WERI-Rb-1 (cell line): Measurements from ENCODE around the gene RIPPLY3.

ENCODE experiments used
- DNase-seq: peaks from one replicate; pipeline ENCODE4 v3.0.0-alpha.2; 2020
- H3K27ac ChIP-seq: fragments of 250-450 bp; sonication (Bioruptor Pico); 2 replicates; pipeline ENCODE4 v1.5.1; 2020; ENCODE audit warnings: mild to moderate bottlenecking, moderate library complexity
- H3K27me3 ChIP-seq: fragments of 250-450 bp; sonication (Bioruptor Pico); 2 replicates; pipeline ENCODE4 v1.5.1; 2021; ENCODE audit warnings: mild to moderate bottlenecking, low read depth, moderate library complexity; ENCODE audit not compliant: insufficient read depth, severe bottlenecking
- H3K36me3 ChIP-seq: fragments of 250-450 bp; sonication (Bioruptor Pico); 2 replicates; pipeline ENCODE4 v1.5.1; 2020; ENCODE audit warnings: mild to moderate bottlenecking, moderate library complexity
- H3K4me3 ChIP-seq: 2 replicates; pipeline ENCODE4 v1.5.1; 2011; ENCODE audit warnings: low read depth, mild to moderate bottlenecking, control low read depth, low read length
- H3K9me3 ChIP-seq: fragments of 250-450 bp; sonication (Bioruptor Pico); 2 replicates; pipeline ENCODE4 v1.5.1; 2021; ENCODE audit warnings: mild to moderate bottlenecking, moderate library complexity; ENCODE audit not compliant: severe bottlenecking
- CTCF ChIP-seq: IDR thresholded peaks from 2 replicates; pipeline ENCODE4 v1.5.1; 2011; ENCODE audit warnings: low read depth, mild to moderate bottlenecking, control low read depth, inconsistent platforms, low read length

RIPPLY3 gene

GRCh38 chr21:36968976-36969375, 37.5 kb upstream of the RIPPLY3 start:
- TF ChIP-seq CTCF = no peak
- Histone ChIP-seq H3K4me3 (no peak overlapping the region), H3K36me3 (peaks cover 12% of the 10 kb centered on the region), H3K27me3 (no peaks in the 10 kb centered on the region), H3K9me3 (peaks cover under 1% of the 10 kb centered on the region), H3K27ac (no peak overlapping the region)
- no peak for DNase-seq

- peak overlapping the region; percentile 39 for H3K27ac ChIP-seq
- H3K4me3 ChIP-seq = no peak overlapping the region
- TF ChIP-seq CTCF = no peak
Measured at GRCh38 chr21:36973986-36974850, 32.3 kb upstream of the RIPPLY3 start.

GRCh38 chr21:36974851-36975192, 31.7 kb upstream of the RIPPLY3 start:
- TF ChIP-seq CTCF = no peak
- Histone ChIP-seq H3K27me3 (no peaks in the 10 kb centered on the region), H3K9me3 (peaks cover 2% of the 10 kb centered on the region), H3K36me3 (no peaks in the 10 kb centered on the region; the same call in 1 of the 2 replicates), H3K4me3 (no peak overlapping the region), H3K27ac (peak overlapping the region; percentile 34)
- no peak for DNase-seq

More at GRCh38 chr21:36973986-36974850, 32.3 kb upstream of the RIPPLY3 start:
- Histone ChIP-seq H3K36me3 (no peaks in the 10 kb centered on the region; the same call in 1 of the 2 replicates), H3K27me3 (no peaks in the 10 kb centered on the region), H3K9me3 (peaks cover 2% of the 10 kb centered on the region)
- peak; percentile 38 for DNase-seq

- no peaks in the 10 kb centered on the region for H3K27me3 ChIP-seq
- no peak for DNase-seq
- H3K36me3 ChIP-seq = no peaks in the 10 kb centered on the region
- H3K4me3 ChIP-seq = no peak overlapping the region
- no peak overlapping the region for H3K27ac ChIP-seq
- no peak for TF ChIP-seq CTCF
- peaks cover 2% of the 10 kb centered on the region for H3K9me3 ChIP-seq
Measured at GRCh38 chr21:36976228-36976861, 30.2 kb upstream of the RIPPLY3 start.

GRCh38 chr21:36976882-36977651, 29.4 kb upstream of the RIPPLY3 start:
- Histone ChIP-seq H3K27me3 (no peaks in the 10 kb centered on the region), H3K27ac (peak overlapping the region; percentile 17), H3K4me3 (no peak overlapping the region), H3K36me3 (no peaks in the 10 kb centered on the region), H3K9me3 (peaks cover 2% of the 10 kb centered on the region)
- peak; percentile 76 for DNase-seq
- peak; percentile 68 for TF ChIP-seq CTCF
